Hippocampal formation (tissue), 2 donors: ENCODE results near the gene FAXDC2.
"Not testable (repeated sequence)": the region's sequence is repeated elsewhere in the genome, so short reads cannot be mapped to it uniquely, and the experiment has no call there.

Source experiments
- DNase-seq, 2 donors: peaks; one replicate each; lab custom pipeline; 2025; lab: John Stamatoyannopoulos, UW

Gene FAXDC2

GRCh38 chr5:154830596-154830995, 19.8 kb downstream of the FAXDC2 start:
- no peak for DNase-seq

GRCh38 chr5:154830219-154830595, 20.2 kb downstream of the FAXDC2 start:
- DNase-seq: no peak

- no peak for DNase-seq
Observed at GRCh38 chr5:154829589-154830218, 20.7 kb downstream of the FAXDC2 start.

GRCh38 chr5:154829181-154829588, 21.2 kb downstream of the FAXDC2 start:
- DNase-seq: no peak

GRCh38 chr5:154824070-154824469, 26.3 kb downstream of the FAXDC2 start:
- DNase-seq: no peak

- no peak for DNase-seq
Observed at GRCh38 chr5:154823605-154824004, 26.8 kb downstream of the FAXDC2 start.

- DNase-seq: not testable (repeated sequence)
Observed at GRCh38 chr5:154822896-154823295, 27.5 kb downstream of the FAXDC2 start.

GRCh38 chr5:154820383-154820782, 30.0 kb downstream of the FAXDC2 start:
- DNase-seq: no peak

- DNase-seq: no peak
Observed at GRCh38 chr5:154819546-154819945, 30.9 kb downstream of the FAXDC2 start.

- no peak for DNase-seq
Observed at GRCh38 chr5:154818471-154819116, 31.8 kb downstream of the FAXDC2 start.

GRCh38 chr5:154817815-154818214, 32.6 kb downstream of the FAXDC2 start:
- DNase-seq: no peak

- DNase-seq: no peak
Observed at GRCh38 chr5:154816891-154817492, 33.4 kb downstream of the FAXDC2 start.

- no peak for DNase-seq
Observed at GRCh38 chr5:154815684-154816247, 34.6 kb downstream of the FAXDC2 start.

- no peak for DNase-seq
Observed at GRCh38 chr5:154815025-154815424, 35.4 kb downstream of the FAXDC2 start.

- no peak for DNase-seq
Observed at GRCh38 chr5:154813736-154814135, 36.7 kb downstream of the FAXDC2 start.

GRCh38 chr5:154813158-154813557, 37.2 kb downstream of the FAXDC2 start:
- no peak for DNase-seq

GRCh38 chr5:154811653-154812465, 38.5 kb downstream of the FAXDC2 start:
- peak; percentile 12 to 24 for DNase-seq

GRCh38 chr5:154811239-154811638, 39.2 kb downstream of the FAXDC2 start:
- DNase-seq: no peak

GRCh38 chr5:154806176-154806575, 44.2 kb downstream of the FAXDC2 start:
- no peak for DNase-seq

- no peak for DNase-seq
Observed at GRCh38 chr5:154802050-154802449, 48.4 kb downstream of the FAXDC2 start.

- DNase-seq: no peak
Observed at GRCh38 chr5:154801083-154801482, 49.3 kb downstream of the FAXDC2 start.

GRCh38 chr5:154800582-154800981, 49.8 kb downstream of the FAXDC2 start:
- DNase-seq: no peak
